GM12874 (cell line): Measurements from ENCODE around the gene VLDLR.

Experiments used
- CTCF ChIP-seq: IDR thresholded peaks from 2 replicates; pipeline ENCODE4 v1.5.1; 2011; ENCODE audit warnings: low read depth, mild to moderate bottlenecking, control low read depth, low read length, moderate library complexity; ENCODE audit not compliant: insufficient read depth

VLDLR gene

GRCh38 chr9:2677915-2678889 is 56.6 kb downstream of the VLDLR start:
- no peak for TF ChIP-seq CTCF

GRCh38 chr9:2679011-2679410 is 57.4 kb downstream of the VLDLR start:
- TF ChIP-seq CTCF, result no peak

GRCh38 chr9:2681981-2682380 is 60.4 kb downstream of the VLDLR start:
- no peak for TF ChIP-seq CTCF

GRCh38 chr9:2686911-2687310 is 65.3 kb downstream of the VLDLR start:
- TF ChIP-seq CTCF, result no peak

GRCh38 chr9:2688636-2689035 is 67.0 kb downstream of the VLDLR start:
- no peak for TF ChIP-seq CTCF

- TF ChIP-seq CTCF, result no peak
Observed at GRCh38 chr9:2691212-2691611, 69.6 kb downstream of the VLDLR start.

- no peak for TF ChIP-seq CTCF
Observed at GRCh38 chr9:2691626-2692025, 70.0 kb downstream of the VLDLR start.
